DOHH2 (cell line): ENCODE data around the gene NQO2.

Experiments
- CTCF ChIP-seq: fragments of 200-600 bp; sonication (generic); IDR thresholded peaks from one replicate; pipeline ENCODE4 v1.5.1; 2014; ENCODE audit warnings: antibody characterized with exemption, mild to moderate bottlenecking, low read depth, low read length; ENCODE audit not compliant: poor library complexity, severe bottlenecking
- EZH2phosphoT487 ChIP-seq: fragments of 200-600 bp; sonication (generic); IDR thresholded peaks from 2 replicates; pipeline ENCODE4 v1.6.1; 2017; ENCODE audit warnings: borderline replicate concordance, mild to moderate bottlenecking, antibody characterized with exemption, low read length, moderate library complexity, mixed read lengths

- TF ChIP-seq CTCF (no peak), EZH2phosphoT487 (no peak)
Observed at GRCh38 chr6:3061501-3061941, 61.8 kb downstream of the NQO2 start.
